CD4-positive, alpha-beta T cell treated with Interleukin-15 for 1 hour (primary cell): ENCODE results near the gene TNIK.
A peak's percentile ranks its signal among the peaks of the same experiment; 100 is the strongest.
"Not testable (repeated sequence)": the region's sequence is repeated elsewhere in the genome, so short reads cannot be mapped to it uniquely, and the experiment has no call there.

Source experiments
- DNase-seq: peaks from one replicate; pipeline ENCODE4 v3.0.0-alpha.2; 2020

TNIK gene

GRCh38 chr3:171468296-171468906 lies 8.2 kb upstream of the TNIK start:
- DNase-seq: no peak

- DNase-seq: no peak
Observed at GRCh38 chr3:171465763-171466162, 5.6 kb upstream of the TNIK start.

GRCh38 chr3:171464462-171464861 lies 4.3 kb upstream of the TNIK start:
- DNase-seq: no peak

- DNase-seq: no peak
Observed at GRCh38 chr3:171462224-171462623, 2.0 kb upstream of the TNIK start.

GRCh38 chr3:171461525-171461917 lies 1.3 kb upstream of the TNIK start:
- no peak for DNase-seq

- peak; percentile 26 for DNase-seq
Observed at GRCh38 chr3:171460725-171461524, 720 bp upstream of the TNIK start.

GRCh38 chr3:171459137-171459941 lies 866 bp downstream of the TNIK start:
- DNase-seq: peak; percentile 77

- no peak for DNase-seq
Observed at GRCh38 chr3:171458864-171459136, 1.4 kb downstream of the TNIK start.

- DNase-seq: peak; percentile 60
Observed at GRCh38 chr3:171458071-171458863, 1.9 kb downstream of the TNIK start.

- no peak for DNase-seq
Observed at GRCh38 chr3:171457607-171458061, 2.6 kb downstream of the TNIK start.

- DNase-seq: no peak
Observed at GRCh38 chr3:171456765-171457606, 3.2 kb downstream of the TNIK start.

- no peak for DNase-seq
Observed at GRCh38 chr3:171455603-171456550, 4.3 kb downstream of the TNIK start.

GRCh38 chr3:171454041-171454440 lies 6.2 kb downstream of the TNIK start:
- no peak for DNase-seq

GRCh38 chr3:171453180-171453886 lies 6.9 kb downstream of the TNIK start:
- DNase-seq: no peak

- no peak for DNase-seq
Observed at GRCh38 chr3:171452328-171452727, 7.9 kb downstream of the TNIK start.

GRCh38 chr3:171451915-171452314 lies 8.3 kb downstream of the TNIK start:
- DNase-seq: no peak

- DNase-seq: not testable (repeated sequence)
Observed at GRCh38 chr3:171447579-171447891, 12.7 kb downstream of the TNIK start.

GRCh38 chr3:171446801-171447578 lies 13.2 kb downstream of the TNIK start:
- DNase-seq: no peak

- DNase-seq: no peak
Observed at GRCh38 chr3:171446301-171446700, 13.9 kb downstream of the TNIK start.
